DOHH2 (cell line): ENCODE data around the gene ZER1.
A peak's percentile ranks its signal among the peaks of the same experiment; 100 is the strongest.

ENCODE experiments used
- H3F3A ChIP-seq: fragments of 200-600 bp; sonication (generic), shearing (Covaris generic); 2 replicates; pipeline ENCODE4 v1.6.0; 2016; ENCODE audit warnings: antibody characterized with exemption, mild to moderate bottlenecking; ENCODE audit not compliant: control insufficient read depth, insufficient read depth
- H3K27ac ChIP-seq: fragments of 200-600 bp; sonication (generic); 2 replicates; pipeline ENCODE4 v1.5.1; 2014; ENCODE audit warnings: low read depth, mild to moderate bottlenecking, low read length, moderate library complexity
- H3K27me3 ChIP-seq: fragments of 200-600 bp; sonication (generic); 2 replicates; pipeline ENCODE4 v1.6.1; 2014; ENCODE audit warnings: mild to moderate bottlenecking, low read length, mixed read lengths; ENCODE audit not compliant: control insufficient read depth
- H3K36me3 ChIP-seq: fragments of 200-600 bp; sonication (generic); 2 replicates; pipeline ENCODE4 v1.6.1; 2014; ENCODE audit warnings: mild to moderate bottlenecking, low read length, moderate library complexity, mixed read lengths; ENCODE audit not compliant: control insufficient read depth
- H3K4me1 ChIP-seq: fragments of 200-600 bp; sonication (generic); 2 replicates; pipeline ENCODE4 v1.6.1; 2014; ENCODE audit warnings: mild to moderate bottlenecking, low read length, mixed read lengths; ENCODE audit not compliant: control insufficient read depth
- H3K4me2 ChIP-seq: fragments of 200-600 bp; sonication (generic); 2 replicates; pipeline ENCODE4 v1.6.0; 2014; ENCODE audit warnings: mild to moderate bottlenecking, low read length, moderate library complexity
- H3K4me3 ChIP-seq: fragments of 200-600 bp; sonication (generic); 2 replicates; pipeline ENCODE4 v1.5.1; 2014; ENCODE audit warnings: mild to moderate bottlenecking, low read length, mixed read lengths
- H3K79me2 ChIP-seq: fragments of 200-600 bp; sonication (generic); 2 replicates; pipeline ENCODE4 v1.6.1; 2014; ENCODE audit warnings: mild to moderate bottlenecking, low read length, mixed read lengths; ENCODE audit not compliant: control insufficient read depth
- H3K9me2 ChIP-seq: fragments of 200-600 bp; sonication (generic); replicated peaks from 2 replicates; pipeline ENCODE4 v1.6.1; 2014; ENCODE audit warnings: mild to moderate bottlenecking, low read length, mixed read lengths; ENCODE audit not compliant: control insufficient read depth
- H3K9me3 ChIP-seq: fragments of 200-600 bp; sonication (generic); 2 replicates; pipeline ENCODE4 v1.6.1; 2014; ENCODE audit warnings: antibody characterized with exemption, low read length, mixed read lengths; ENCODE audit not compliant: control insufficient read depth, insufficient read depth
- H4K20me1 ChIP-seq: fragments of 200-600 bp; sonication (generic); 2 replicates; pipeline ENCODE4 v1.6.0; 2014; ENCODE audit warnings: low read depth, mild to moderate bottlenecking, antibody characterized with exemption, low read length, moderate library complexity; ENCODE audit not compliant: control insufficient read depth, insufficient read depth
- EZH2phosphoT487 ChIP-seq: fragments of 200-600 bp; sonication (generic); IDR thresholded peaks from 2 replicates; pipeline ENCODE4 v1.6.1; 2017; ENCODE audit warnings: borderline replicate concordance, mild to moderate bottlenecking, antibody characterized with exemption, low read length, moderate library complexity, mixed read lengths
- TF ChIP-seq, protein P1 (sequence below): fragments of 200-600 bp; sonication (generic); IDR thresholded peaks from one replicate; pipeline ENCODE4 v1.5.1; 2014; ENCODE audit warnings: antibody characterized with exemption, mild to moderate bottlenecking, low read depth, low read length; ENCODE audit not compliant: poor library complexity, severe bottlenecking

ZER1 gene

DNA sequence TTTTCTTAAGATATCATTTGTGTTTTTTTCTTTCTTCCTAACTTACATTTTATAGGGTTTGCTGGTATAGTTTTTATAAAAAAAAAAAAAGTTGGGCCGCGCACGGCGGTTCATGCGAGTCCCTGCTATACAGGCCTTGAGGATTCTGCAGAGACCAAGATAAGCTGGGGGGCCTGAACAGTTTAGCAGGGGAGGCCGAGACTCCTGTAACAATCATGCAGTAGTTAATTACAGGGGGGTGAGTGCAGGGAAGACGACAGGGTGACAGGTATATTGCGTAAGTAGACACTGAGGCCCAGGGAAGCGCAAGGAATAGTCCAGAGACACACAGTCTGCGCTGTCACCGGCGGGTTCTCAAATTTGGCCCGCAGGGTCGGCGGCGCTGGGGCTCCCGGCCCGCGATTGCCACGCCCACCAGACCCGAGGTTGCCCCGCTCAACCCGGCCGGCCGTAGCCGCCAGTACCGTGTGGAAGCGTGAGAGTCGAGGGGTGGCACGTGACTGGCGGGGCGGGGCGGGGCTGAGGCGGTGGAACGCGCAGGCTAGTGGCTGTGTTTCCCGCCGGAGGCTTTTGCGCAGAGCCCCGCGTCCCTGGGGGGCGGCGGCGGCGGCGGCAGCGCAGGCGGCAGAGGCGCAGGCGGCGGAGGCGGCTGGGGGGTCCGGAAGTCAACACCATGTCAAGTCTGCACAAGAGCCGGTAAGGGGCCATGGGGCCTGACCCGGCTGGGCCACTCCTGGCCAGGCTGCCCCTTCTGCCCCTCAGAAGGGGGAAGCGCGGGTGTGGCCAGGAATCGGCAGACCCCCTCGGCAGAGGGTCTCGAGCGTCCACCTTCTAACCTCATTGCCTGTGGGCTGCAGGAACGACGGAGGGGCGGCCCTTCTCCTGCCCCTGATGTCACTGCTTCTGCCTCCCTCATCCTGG, 15.2 kb upstream of the ZER1 start, which contains the start of gene TBC1D13:
Gene TBC1D13 (plus strand): TSS at position 573 of the 921 bp plus-strand sequence. CDS start 101 bp downstream, at position 674.
- no peaks in the 10 kb centered on the region for H3K9me3 ChIP-seq
- TF ChIP-seq, protein P1, sequence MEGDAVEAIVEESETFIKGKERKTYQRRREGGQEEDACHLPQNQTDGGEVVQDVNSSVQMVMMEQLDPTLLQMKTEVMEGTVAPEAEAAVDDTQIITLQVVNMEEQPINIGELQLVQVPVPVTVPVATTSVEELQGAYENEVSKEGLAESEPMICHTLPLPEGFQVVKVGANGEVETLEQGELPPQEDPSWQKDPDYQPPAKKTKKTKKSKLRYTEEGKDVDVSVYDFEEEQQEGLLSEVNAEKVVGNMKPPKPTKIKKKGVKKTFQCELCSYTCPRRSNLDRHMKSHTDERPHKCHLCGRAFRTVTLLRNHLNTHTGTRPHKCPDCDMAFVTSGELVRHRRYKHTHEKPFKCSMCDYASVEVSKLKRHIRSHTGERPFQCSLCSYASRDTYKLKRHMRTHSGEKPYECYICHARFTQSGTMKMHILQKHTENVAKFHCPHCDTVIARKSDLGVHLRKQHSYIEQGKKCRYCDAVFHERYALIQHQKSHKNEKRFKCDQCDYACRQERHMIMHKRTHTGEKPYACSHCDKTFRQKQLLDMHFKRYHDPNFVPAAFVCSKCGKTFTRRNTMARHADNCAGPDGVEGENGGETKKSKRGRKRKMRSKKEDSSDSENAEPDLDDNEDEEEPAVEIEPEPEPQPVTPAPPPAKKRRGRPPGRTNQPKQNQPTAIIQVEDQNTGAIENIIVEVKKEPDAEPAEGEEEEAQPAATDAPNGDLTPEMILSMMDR: no peak
- TF ChIP-seq EZH2phosphoT487: no peak
- no peaks in the 10 kb centered on the region for H3K9me2 ChIP-seq
- peaks cover 22% of the 10 kb centered on the region for H3K79me2 ChIP-seq
- H3K27me3 ChIP-seq: no peaks in the 10 kb centered on the region
- peak within 1 kb of the TSS; percentile 67 for H3K27ac ChIP-seq
- H3F3A ChIP-seq: peaks cover 17% of the 10 kb centered on the region
- peaks cover 26% of the 10 kb centered on the region for H3K36me3 ChIP-seq
- peak within 1 kb of the TSS; percentile 86 for H3K4me2 ChIP-seq
- H3K4me1 ChIP-seq: peaks cover 40% of the 10 kb centered on the region
- peak within 1 kb of the TSS; percentile 85 for H3K4me3 ChIP-seq
- no peaks in the 10 kb centered on the region for H4K20me1 ChIP-seq

DNA sequence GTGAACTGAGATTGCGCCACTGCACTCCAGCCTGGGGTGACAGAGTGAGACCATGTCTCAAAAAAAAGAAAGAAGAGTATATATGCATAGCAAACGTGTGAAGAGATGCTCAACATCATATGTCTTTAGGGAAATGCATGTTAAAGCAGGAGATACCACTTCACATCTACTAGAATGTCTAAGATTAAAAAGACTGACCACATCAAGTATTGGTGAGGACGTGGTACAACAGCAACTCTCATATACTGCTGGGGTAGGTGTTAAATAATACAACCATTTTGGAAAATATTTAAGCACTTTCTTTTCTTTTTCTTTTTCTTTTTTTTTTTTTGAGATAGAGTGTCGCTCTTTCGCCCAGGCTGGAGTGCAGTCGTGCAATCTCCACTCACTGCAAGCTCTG, 13.7 kb upstream of the ZER1 start:
- Histone ChIP-seq H3K9me3 (no peaks in the 10 kb centered on the region), H3K9me2 (no peaks in the 10 kb centered on the region), H3K36me3 (peaks cover 14% of the 10 kb centered on the region), H3K27ac (no peak overlapping the region), H3F3A (peaks cover 28% of the 10 kb centered on the region), H4K20me1 (no peaks in the 10 kb centered on the region), H3K27me3 (no peaks in the 10 kb centered on the region), H3K79me2 (peaks cover 22% of the 10 kb centered on the region), H3K4me1 (peaks cover 51% of the 10 kb centered on the region), H3K4me3 (no peak overlapping the region), H3K4me2 (no peak overlapping the region)
- TF ChIP-seq, protein P1: no peak
- no peak for TF ChIP-seq EZH2phosphoT487

DNA sequence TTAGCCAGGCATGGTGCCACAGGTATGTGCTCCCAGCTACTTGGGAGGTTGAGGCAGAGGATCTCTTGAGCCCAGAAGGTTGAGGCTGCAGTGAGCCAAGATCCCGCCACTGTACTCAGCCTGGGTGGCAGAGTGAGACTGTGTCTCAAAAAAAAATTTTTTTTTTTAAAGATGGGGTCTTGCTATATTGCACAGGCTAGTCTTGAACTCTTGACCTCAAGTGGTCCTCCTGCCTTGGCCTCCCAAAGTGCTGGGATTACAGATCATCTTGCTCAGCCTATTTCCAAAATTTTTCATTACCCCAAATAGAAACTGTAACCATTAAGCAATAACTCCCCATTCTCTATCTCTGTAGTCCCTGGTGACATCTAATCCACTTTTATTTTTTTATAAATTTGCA, 10.9 kb upstream of the ZER1 start:
- Histone ChIP-seq H4K20me1 (no peaks in the 10 kb centered on the region), H3K27me3 (no peaks in the 10 kb centered on the region), H3K9me2 (no peaks in the 10 kb centered on the region), H3K4me1 (peaks cover 57% of the 10 kb centered on the region), H3K36me3 (0 out of 2 replicates have a peak, but pooled peaks cover 2% of the 10 kb centered on the region), H3K27ac (peak overlapping the region; percentile 89), H3K9me3 (no peaks in the 10 kb centered on the region), H3F3A (peaks cover 28% of the 10 kb centered on the region), H3K4me3 (0 out of 2 replicates have a peak overlapping the region, but pooled peaks have one; percentile 51), H3K79me2 (peaks cover 6% of the 10 kb centered on the region), H3K4me2 (peak overlapping the region; percentile 70)
- TF ChIP-seq EZH2phosphoT487: no peak
- TF ChIP-seq, protein P1: no peak
